ENCODE results near the gene DCTPP1. TPM values are rescaled to one million over a fixed set of nuclear protein-coding genes. Genes with fewer than 3 reads are reported as not detected.

The DCTPP1 gene
- total and polyA plus RNA-seq, 9 of the 15 experiments (the other 6 are each of a cell fraction or from before 2014, with no cell fraction given): 45.0 to 132 (median 80.6) TPM

- TF ChIP-seq ZNF561 (CRISPR knock-in tag; conservative IDR thresholded peaks at IDR 0.05) (no peak), PCBP1 (IDR thresholded peaks at IDR 0.05; ENCODE audit: low read depth, low read length, poor library complexity, severe bottlenecking) (no peak), SOX6 (IDR thresholded peaks at IDR 0.05) (0 out of 2 replicates have a peak, but pooled peaks have one; percentile 9), RBM34 (IDR thresholded peaks at IDR 0.05; ENCODE audit: borderline replicate concordance, insufficient read depth, low read length) (no peak), UBTF (IDR thresholded peaks at IDR 0.05; ENCODE audit: borderline replicate concordance in 1 of 2, low read depth in 2 of 2, low read length in 2 of 2) (no peak; a peak in 1 of 4 replicates), PHF8 (IDR thresholded peaks at IDR 0.05; ENCODE audit: borderline replicate concordance, low read length) (peak; percentile 33; the same call in 1 of the 2 replicates), TAF15 (IDR thresholded peaks at IDR 0.05; ENCODE audit: low read depth, low read length) (no peak), ZBTB8A (IDR thresholded peaks at IDR 0.05; ENCODE audit: partially characterized antibody) (no peak), PHB2 (IDR thresholded peaks at IDR 0.05; ENCODE audit: low read depth) (no peak), FUS (optimal IDR thresholded peaks at IDR 0.05; ENCODE audit: low read depth, low read length) (no peak), ZNF197 (CRISPR knock-in tag; IDR thresholded peaks at IDR 0.05; ENCODE audit: low read depth) (no peak), ZNF134 (CRISPR knock-in tag; conservative IDR thresholded peaks at IDR 0.05) (no peak), PYGO2 (tag; IDR thresholded peaks at IDR 0.05) (no peak), NKRF (IDR thresholded peaks at IDR 0.05; ENCODE audit: borderline replicate concordance) (no peak), FOS (IDR thresholded peaks at IDR 0.05; ENCODE audit: extremely low read depth, insufficient read length) (peak; percentile 47), RNF219 (CRISPR knock-in tag; IDR thresholded peaks at IDR 0.05) (no peak), NFRKB (IDR thresholded peaks at IDR 0.05; ENCODE audit: low read depth) (no peak), CREB1 (IDR thresholded peaks at IDR 0.05) (0 out of 2 replicates have a peak, but pooled peaks have one; percentile 38), CREB1 (CRISPR knock-in tag; IDR thresholded peaks at IDR 0.05) (peak; percentile 29; the same call in 1 of the 2 replicates), ZNF740 (CRISPR knock-in tag; IDR thresholded peaks at IDR 0.05) (no peak), ZNF740 (tag; IDR thresholded peaks at IDR 0.05) (no peak)
Measured at GRCh38 chr16:30381291-30382041, 48.4 kb downstream of the DCTPP1 start (continued).

Data from K562 (cell line).